K562 (cell line): ENCODE measurements around the gene TMEM79. TPM values are rescaled to one million over a fixed set of nuclear protein-coding genes. Genes with fewer than 3 reads are reported as not detected.

ENCODE experiments used
- CC2D1A ChIP-seq: fragments of 450-650 bp; IDR thresholded peaks from 2 replicates; pipeline ENCODE4 v1.6.1; 2017; ENCODE audit warnings: mild to moderate bottlenecking
- CHD1 ChIP-seq: fragments of 200-600 bp; sonication (generic); IDR thresholded peaks from one replicate; pipeline ENCODE4 v1.6.1; 2012; ENCODE audit warnings: mild to moderate bottlenecking, moderate library complexity, low read length, inconsistent platforms
- ESRRB ChIP-seq: fragments of 250-450 bp; sonication (Bioruptor Pico); IDR thresholded peaks from 2 replicates; pipeline ENCODE4 v1.5.0; 2020; ENCODE audit warnings: mild to moderate bottlenecking, moderate library complexity, borderline replicate concordance
- KDM2B ChIP-seq: fragments of 250-450 bp; sonication (Bioruptor Pico); IDR thresholded peaks from 2 replicates; pipeline ENCODE4 v1.8.0; 2021; ENCODE audit warnings: mild to moderate bottlenecking, moderate library complexity
- NONO ChIP-seq, 2 experiments: fragments of 200-400 bp in 1 of 2; fragments of 450-650 bp in 1 of 2; formaldehyde crosslinking in 1 of 2; IDR thresholded peaks; 2 replicates each; pipeline ENCODE4 v1.6.1; 2017; ENCODE audit warnings: low read depth in 2 of 2, mild to moderate bottlenecking in 2 of 2, moderate library complexity in 2 of 2, low read length in 1 of 2
- NR2C2 ChIP-seq, 2 experiments: fragments of 200-800 bp in 1 of 2; sonication (Bioruptor generic) in 1 of 2; sonication (generic) in 1 of 2; formaldehyde crosslinking in 1 of 2; IDR thresholded peaks; 2 replicates each; pipeline versions ENCODE4 v1.6.1 to v1.8.0; 2016 to 2022; ENCODE audit warnings: mild to moderate bottlenecking in 1 of 2, missing compliant biosample characterization in 1 of 2, missing genetic modification characterization in 1 of 2, missing genetic modification reagents in 1 of 2
- NR3C1 ChIP-seq: sonication (generic); formaldehyde crosslinking; IDR thresholded peaks from 2 replicates; pipeline ENCODE4 v1.8.1; 2022; ENCODE audit warnings: missing genetic modification reagents
- RERE ChIP-seq: sonication (generic); formaldehyde crosslinking; IDR thresholded peaks from 2 replicates; pipeline ENCODE4 v1.8.0; 2023; ENCODE audit warnings: missing genetic modification reagents, mild to moderate bottlenecking, borderline replicate concordance
- RNF2 ChIP-seq: sonication (generic); IDR thresholded peaks from 2 replicates; pipeline ENCODE4 v1.6.1; 2016
- SP1 ChIP-seq: sonication (generic); formaldehyde crosslinking; IDR thresholded peaks from 2 replicates; pipeline ENCODE4 v1.8.1; 2022; ENCODE audit warnings: mild to moderate bottlenecking, missing genetic modification reagents
- TCF7L2 ChIP-seq: fragments of 150-350 bp; IDR thresholded peaks from 2 replicates; pipeline ENCODE4 v1.6.1; 2016; ENCODE audit warnings: low read depth, mild to moderate bottlenecking, low read length, moderate library complexity
- TEAD1 ChIP-seq, 2 experiments: fragments of 450-650 bp in 1 of 2; sonication (generic) in 1 of 2; formaldehyde crosslinking; IDR thresholded peaks; 2 replicates each; pipeline versions ENCODE4 v1.4.0 to v1.8.0; 2020 to 2022; ENCODE audit warnings: mild to moderate bottlenecking in 2 of 2, missing genetic modification reagents in 1 of 2
- TFAP4 ChIP-seq: sonication (generic); formaldehyde crosslinking; IDR thresholded peaks from 2 replicates; pipeline ENCODE4 v1.8.0; 2022; ENCODE audit warnings: missing genetic modification reagents, mild to moderate bottlenecking, moderate library complexity, borderline replicate concordance
- ZC3H8 ChIP-seq: fragments of 450-650 bp; IDR thresholded peaks from 2 replicates; pipeline ENCODE4 v1.6.1; 2017
- ZFPM2 ChIP-seq: fragments of 250-450 bp; sonication (Bioruptor Pico); IDR thresholded peaks from 2 replicates; pipeline ENCODE4 v1.5.1; 2022; ENCODE audit warnings: mild to moderate bottlenecking
- ZFX ChIP-seq: sonication (generic); formaldehyde crosslinking; IDR thresholded peaks from 2 replicates; pipeline ENCODE4 v1.8.0; 2022; ENCODE audit warnings: mild to moderate bottlenecking, missing genetic modification reagents, moderate library complexity
- ZMIZ1 ChIP-seq, 2 experiments: fragments of 150-350 bp in 1 of 2; IDR thresholded peaks; 2 replicates each; pipeline ENCODE4 v1.6.1; 2012 to 2016; ENCODE audit warnings: low read depth in 2 of 2, low read length in 2 of 2, mild to moderate bottlenecking in 1 of 2, moderate library complexity in 1 of 2
- polyA plus RNA-seq, 8 experiments: library from polyadenylated mRNA; depleted of rRNA in 4 of 8; stranded (reverse) in 5 of 8; unstranded in 3 of 8; fragments of >200 nt; fragmentation: Nextera tagmentation in 2 of 8; fragmentation: Illumina TruSeq in 1 of 8; extraction: Ambion mirVana in 2 of 8; extraction: Trizol in 1 of 8; gene quantifications; 2 replicates each; pipeline versions ENCODE4 v1.2.1 to v1.2.3, GENCODE V29; 2011 to 2014; ENCODE audit warnings: inconsistent platforms in 1 of 8, missing spikeins in 1 of 8
- total RNA-seq, 7 experiments: library from RNA; depleted of rRNA in 6 of 7; stranded (reverse); fragments of >200 nt in 6 of 7; fragmentation: Illumina TruSeq in 2 of 7; extraction: Trizol in 2 of 7; gene quantifications; 2 replicates each; pipeline versions ENCODE4 v1.2.1 to v1.2.3, GENCODE V29; 2011 to 2021; ENCODE audit warnings: low replicate concordance in 1 of 7
- TF ChIP-seq, protein P1 (sequence below): fragments of 450-650 bp; formaldehyde crosslinking; IDR thresholded peaks from 2 replicates; pipeline ENCODE4 v1.4.0; 2020; ENCODE audit warnings: mild to moderate bottlenecking, moderate library complexity

The TMEM79 gene
- total and polyA plus RNA-seq, 9 of the 15 experiments (the other 6 are each of a cell fraction or from before 2014, with no cell fraction given): 0.69 to 6.8 (median 4.0) TPM

DNA sequence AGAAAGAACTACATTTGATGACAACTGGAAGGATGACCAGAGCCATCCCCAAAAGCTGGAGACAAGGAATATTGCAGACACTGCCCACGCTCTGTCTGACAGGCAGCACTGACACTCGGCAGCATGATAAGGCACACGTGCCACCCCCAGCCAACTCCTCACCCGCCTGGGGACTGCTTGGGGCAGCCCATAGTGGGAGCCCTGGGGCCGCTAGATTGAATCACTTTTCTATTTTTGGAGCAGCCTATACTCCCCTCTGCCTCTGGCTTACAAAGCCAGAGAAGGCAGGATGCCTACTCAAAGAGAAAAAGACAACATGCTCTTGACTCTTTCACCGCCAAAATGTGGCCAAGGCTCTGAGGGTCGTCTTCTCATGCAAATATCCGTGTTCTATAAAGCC, 2.8 kb upstream of the TMEM79 start (continued):
- TF ChIP-seq ZFPM2 (CRISPR knock-in tag) (no peak), NR2C2 (CRISPR knock-in tag; IDR thresholded peaks at IDR 0.05) (no peak), NR2C2 (tag; IDR thresholded peaks at IDR 0.05) (no peak), ZMIZ1 (IDR thresholded peaks at IDR 0.05; ENCODE audit: low read depth in 2 of 2, low read length in 2 of 2) (no peak), TFAP4 (CRISPR knock-in tag) (peak; percentile 48; the same call in 1 of the 2 replicates), RERE (CRISPR knock-in tag) (no peak), KDM2B (no peak), ZC3H8 (no peak), ESRRB (CRISPR knock-in tag) (no peak), TEAD1 (CRISPR knock-in tag; IDR thresholded peaks at IDR 0.05) (no peak), SP1 (CRISPR knock-in tag) (no peak), CHD1 (no peak), CC2D1A (no peak), NR3C1 (no peak), TCF7L2 (no peak), NONO (IDR thresholded peaks at IDR 0.05; ENCODE audit: low read depth in 2 of 2, low read length in 1 of 2) (no peak), RNF2 (no peak), ZFX (CRISPR knock-in tag) (no peak)
- TF ChIP-seq, protein P1, sequence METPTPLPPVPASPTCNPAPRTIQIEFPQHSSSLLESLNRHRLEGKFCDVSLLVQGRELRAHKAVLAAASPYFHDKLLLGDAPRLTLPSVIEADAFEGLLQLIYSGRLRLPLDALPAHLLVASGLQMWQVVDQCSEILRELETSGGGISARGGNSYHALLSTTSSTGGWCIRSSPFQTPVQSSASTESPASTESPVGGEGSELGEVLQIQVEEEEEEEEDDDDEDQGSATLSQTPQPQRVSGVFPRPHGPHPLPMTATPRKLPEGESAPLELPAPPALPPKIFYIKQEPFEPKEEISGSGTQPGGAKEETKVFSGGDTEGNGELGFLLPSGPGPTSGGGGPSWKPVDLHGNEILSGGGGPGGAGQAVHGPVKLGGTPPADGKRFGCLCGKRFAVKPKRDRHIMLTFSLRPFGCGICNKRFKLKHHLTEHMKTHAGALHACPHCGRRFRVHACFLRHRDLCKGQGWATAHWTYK (CRISPR knock-in tag): no peak
